CD4-positive, alpha-beta T cell (primary cell): ENCODE data around the gene FLT1. TPM values are rescaled to one million over a fixed set of nuclear protein-coding genes. Genes with fewer than 3 reads are reported as not detected.

Experiments used
- ATAC-seq: fragments of 200-7000 bp; cut with Tn5 transposase; one replicate; pipeline ENCODE4 v1.10.0; 2022; ENCODE audit warnings: mild to moderate bottlenecking; ENCODE audit not compliant: poor library complexity
- CTCF ChIA-PET: fragments of 350-600 bp; sonication (Branson Sonifier 250); formaldehyde crosslinking; loops from one replicate; lab custom pipeline; 2021; ENCODE audit warnings: antibody characterized with exemption, inconsistent platforms; lab: Charles Lee
- POLR2A ChIA-PET: fragments of 350-600 bp; sonication (Branson Sonifier 250); formaldehyde crosslinking; loops from one replicate; lab custom pipeline; 2021; ENCODE audit warnings: antibody characterized with exemption, inconsistent platforms; lab: Charles Lee
- DNase-seq, 14 experiments: peaks; one replicate each; pipeline ENCODE4 v3.0.0-alpha.2; 2013 to 2020; ENCODE audit warnings: mixed read lengths in 2 of 14
- H3K27ac ChIP-seq, 2 donors: one replicate each; pipeline versions ENCODE4 v1.5.1 to v1.7.0; 2013; ENCODE audit warnings: low read length in 2 of 2, low read depth in 1 of 2, mild to moderate bottlenecking in 1 of 2
- H3K27me3 ChIP-seq, 2 experiments: 1 replicate in 1 of 2; 2 replicates in 1 of 2; pipeline versions ENCODE4 v1.6.1 to v1.7.0; 2013; ENCODE audit warnings: low read length in 2 of 2, control low read depth in 1 of 2, mild to moderate bottlenecking in 1 of 2, moderate library complexity in 1 of 2; ENCODE audit not compliant: insufficient read depth in 2 of 2, control insufficient read depth in 1 of 2
- H3K36me3 ChIP-seq: one replicate; pipeline ENCODE4 v1.6.1; 2013; ENCODE audit warnings: low read length, control low read depth; ENCODE audit not compliant: insufficient read depth
- H3K4me1 ChIP-seq: one replicate; pipeline ENCODE4 v1.6.1; 2013; ENCODE audit warnings: low read length, control low read depth; ENCODE audit not compliant: insufficient read depth
- H3K4me3 ChIP-seq: one replicate; pipeline ENCODE4 v1.5.1; 2013; ENCODE audit warnings: mild to moderate bottlenecking, low read length, moderate library complexity
- H3K9me3 ChIP-seq, 2 experiments: 1 replicate in 1 of 2; 2 replicates in 1 of 2; pipeline versions ENCODE4 v1.6.1 to v1.7.0; 2013; ENCODE audit warnings: low read length in 2 of 2, mild to moderate bottlenecking in 2 of 2, control low read depth in 1 of 2, moderate library complexity in 1 of 2; ENCODE audit not compliant: control insufficient read depth in 1 of 2, insufficient read depth in 1 of 2
- H3K27ac Mint-ChIP-seq: one replicate; pipeline ENCODE4 v1.8.0; 2020; ENCODE audit warnings: mixed read lengths
- H3K27me3 Mint-ChIP-seq: one replicate; pipeline ENCODE4 v1.8.0; 2021; ENCODE audit warnings: mixed read lengths
- H3K36me3 Mint-ChIP-seq: one replicate; pipeline ENCODE4 v1.8.0; 2021; ENCODE audit warnings: low read depth, mixed read lengths
- H3K4me1 Mint-ChIP-seq: one replicate; pipeline ENCODE4 v1.8.0; 2021; ENCODE audit warnings: low read depth, mixed read lengths
- H3K4me3 Mint-ChIP-seq: one replicate; pipeline ENCODE4 v1.8.0; 2020; ENCODE audit warnings: mild to moderate bottlenecking, mixed read lengths
- H3K9me3 Mint-ChIP-seq: one replicate; pipeline ENCODE4 v1.8.0; 2020; ENCODE audit warnings: mixed read lengths
- CTCF ChIP-seq: fragments of 200-600 bp; IDR thresholded peaks from one replicate; pipeline ENCODE4 v1.8.0; 2022; ENCODE audit warnings: antibody characterized with exemption, mild to moderate bottlenecking
- intact Hi-C, 2 experiments: fragments of 100-400 bp; cut with DNase I in 1 of 2; cut with micrococcal nuclease in 1 of 2; formaldehyde crosslinking; loops; one replicate each; pipeline versions ENCODE4 v1.15.1 to v1.9.0; 2023 to 2025; cut with DNase I, micrococcal nuclease
- total RNA-seq, 174 experiments: library from RNA in 2 of 174; stranded (reverse) in 2 of 174; gene quantifications; one replicate each; pipeline ENCODE4 v1.2.3 and lab custom pipeline; 2021 to 2026

Gene FLT1
- total RNA-seq, 2 experiments from 2014 or later, result 1.1 to 1.2 TPM

GRCh38 chr13:28408863-28409262 is 86.1 kb downstream of the FLT1 start:
- Histone ChIP-seq H3K27ac (no peak overlapping the region), H3K36me3 (no peaks in the 10 kb centered on the region), H3K27me3 (no peaks in the 10 kb centered on the region), H3K9me3 (peaks cover 0 to 6% of the 10 kb centered on the region in 2 experiments), H3K4me3 (no peak overlapping the region), H3K4me1 (no peaks in the 10 kb centered on the region)
- no peak for TF ChIP-seq CTCF
- Mint-ChIP-seq H3K27me3 (no peaks in the 10 kb centered on the region), H3K27ac (no peak overlapping the region), H3K36me3 (no peaks in the 10 kb centered on the region), H3K4me1 (peaks cover 16% of the 10 kb centered on the region), H3K4me3 (no peak overlapping the region), H3K9me3 (no peaks in the 10 kb centered on the region)
- intact Hi-C loops, result no loop called here
- ATAC-seq (no peak), DNase-seq (no peak)
- ChIA-PET CTCF (no interaction called here), POLR2A (no interaction called here)

- Mint-ChIP-seq H3K4me1 (peaks cover 16% of the 10 kb centered on the region), H3K27ac (no peak overlapping the region), H3K27me3 (no peaks in the 10 kb centered on the region), H3K36me3 (no peaks in the 10 kb centered on the region), H3K9me3 (no peaks in the 10 kb centered on the region), H3K4me3 (no peak overlapping the region)
- ChIA-PET CTCF (no interaction called here), POLR2A (no interaction called here)
- intact Hi-C loops, result no loop called here
- H3K4me3 ChIP-seq, result no peak overlapping the region
- ATAC-seq (no peak), DNase-seq (no peak)
- H3K27me3 ChIP-seq, result no peaks in the 10 kb centered on the region
- H3K4me1 ChIP-seq, result no peaks in the 10 kb centered on the region
- H3K27ac ChIP-seq, result no peak overlapping the region
- H3K36me3 ChIP-seq, result no peaks in the 10 kb centered on the region
- H3K9me3 ChIP-seq, result peaks cover 0 to 6% of the 10 kb centered on the region in 2 experiments
- no peak for TF ChIP-seq CTCF
These were observed 86.6 kb downstream of the FLT1 start for GRCh38 chr13:28408235-28408848.

- ATAC-seq, result no peak
- intact Hi-C loops, result no loop called here
- Histone ChIP-seq H3K4me1 (no peaks in the 10 kb centered on the region), H3K9me3 (no peaks in the 10 kb centered on the region), H3K27ac (no peak overlapping the region), H3K27me3 (no peaks in the 10 kb centered on the region), H3K4me3 (no peak overlapping the region), H3K36me3 (no peaks in the 10 kb centered on the region)
- DNase-seq, result no peak
- no peak for TF ChIP-seq CTCF
- Mint-ChIP-seq H3K9me3 (no peaks in the 10 kb centered on the region), H3K4me3 (no peak overlapping the region), H3K36me3 (no peaks in the 10 kb centered on the region), H3K27ac (no peak overlapping the region), H3K27me3 (no peaks in the 10 kb centered on the region), H3K4me1 (peaks cover 16% of the 10 kb centered on the region)
- CTCF ChIA-PET, result no interaction called here
- POLR2A ChIA-PET, result no interaction called here
These were observed 88.1 kb downstream of the FLT1 start for GRCh38 chr13:28406733-28407266.
